ENCODE results near the gene OSBP. TPM values are rescaled to one million over a fixed set of nuclear protein-coding genes. Genes with fewer than 3 reads are reported as not detected.

The OSBP gene
- total RNA-seq, 1 experiment from 2014 or later, result 35.3 TPM

GRCh38 chr11:59573216-59573615 is 42.4 kb downstream of the OSBP start:
- in situ Hi-C loops (cut with HindIII; ENCODE audit: low pct_unique_long_range_greater_than_20kb, low sequenced_read_pairs), result no loop called here
- no peak for ATAC-seq

GRCh38 chr11:59572091-59572490 is 43.5 kb downstream of the OSBP start:
- CTCF ChIA-PET, result no interaction called here
- no peak for DNase-seq (ENCODE audit: low read depth, low spot score)
- BruUV-seq (replicated peaks), result no TSS peak
- Histone ChIP-seq H3K27me3 (ENCODE audit: control insufficient read depth, insufficient read depth, low read length) (no peaks in the 10 kb centered on the region), H3K4me3 (ENCODE audit: low read depth in 2 of 2, low read length in 2 of 2) (no peak overlapping the region), H3K27ac (ENCODE audit: low read length) (no peak overlapping the region), H3K9me3 (ENCODE audit: control insufficient read depth, insufficient read depth, low read depth, low read length) (no peaks in the 10 kb centered on the region), H3K36me3 (ENCODE audit: control insufficient read depth, insufficient read depth, low read length) (peaks cover 7% of the 10 kb centered on the region; the same call in 1 of the 2 replicates), H3K4me1 (ENCODE audit: control insufficient read depth, insufficient read depth, low read length) (no peaks in the 10 kb centered on the region)
- TF ChIP-seq REST (IDR thresholded peaks at IDR 0.05; ENCODE audit: insufficient read depth in 1 of 2, low read depth in 2 of 2, low read length in 1 of 2), result no peak
- no peak for TF ChIP-seq SIN3A (IDR thresholded peaks at IDR 0.05; ENCODE audit: borderline replicate concordance, insufficient read depth, low read depth, low read length)
- no peak for TF ChIP-seq TCF7L2 (IDR thresholded peaks at IDR 0.05; ENCODE audit: low read depth, low read length)
- no peak for TF ChIP-seq CTCF (IDR thresholded peaks at IDR 0.05)
- no peak for TF ChIP-seq POLR2AphosphoS5 (IDR thresholded peaks at IDR 0.05; ENCODE audit: low read depth, low read length)
- in situ Hi-C loops (cut with HindIII; ENCODE audit: low pct_unique_long_range_greater_than_20kb, low sequenced_read_pairs) (no loop called here), intact Hi-C loops (cut with micrococcal nuclease; ENCODE audit: unreplicated experiment) (no loop called here)
- no peak for ATAC-seq
- POLR2A ChIA-PET, result interaction anchor here (0.7 kb wide), 1 partner anchor 43 kb away, joined by 3 read pairs; no protein-coding TSS in a partner anchor

More at GRCh38 chr11:59573216-59573615, 42.4 kb downstream of the OSBP start:
- intact Hi-C loops (cut with micrococcal nuclease; ENCODE audit: unreplicated experiment), result no loop called here
- no peaks in the 10 kb centered on the region for H3K9me3 ChIP-seq (ENCODE audit: control insufficient read depth, insufficient read depth, low read depth, low read length)
- H3K27ac ChIP-seq (ENCODE audit: low read length), result no peak overlapping the region
- DNase-seq (ENCODE audit: low read depth, low spot score), result no peak
- no TSS peak for BruUV-seq (replicated peaks)
- H3K4me3 ChIP-seq (ENCODE audit: low read depth in 2 of 2, low read length in 2 of 2), result no peak overlapping the region
- H3K4me1 ChIP-seq (ENCODE audit: control insufficient read depth, insufficient read depth, low read length), result no peaks in the 10 kb centered on the region
- ChIA-PET POLR2A (interaction anchor here (0.5 kb wide), 1 partner anchor 1732 kb away, joined by 5 read pairs; no protein-coding TSS in a partner anchor), CTCF (no interaction called here)
- H3K36me3 ChIP-seq (ENCODE audit: control insufficient read depth, insufficient read depth, low read length), result peaks cover 8% of the 10 kb centered on the region; the same call in 1 of the 2 replicates
- TF ChIP-seq SIN3A (IDR thresholded peaks at IDR 0.05; ENCODE audit: borderline replicate concordance, insufficient read depth, low read depth, low read length), result no peak
- no peak for TF ChIP-seq POLR2AphosphoS5 (IDR thresholded peaks at IDR 0.05; ENCODE audit: low read depth, low read length)
- TF ChIP-seq TCF7L2 (IDR thresholded peaks at IDR 0.05; ENCODE audit: low read depth, low read length), result no peak
- no peak for TF ChIP-seq REST (IDR thresholded peaks at IDR 0.05; ENCODE audit: insufficient read depth in 1 of 2, low read depth in 2 of 2, low read length in 1 of 2)
- no peak for TF ChIP-seq CTCF (IDR thresholded peaks at IDR 0.05)
- H3K27me3 ChIP-seq (ENCODE audit: control insufficient read depth, insufficient read depth, low read length), result no peaks in the 10 kb centered on the region

Data from Panc1 (cell line).